Neural progenitor cell (in vitro differentiated cells): ENCODE results near the gene ZNHIT6.

Source experiments
- EZH2 ChIP-seq: fragments of 200-600 bp; sonication (generic); IDR thresholded peaks from 2 replicates; pipeline ENCODE4 v1.6.1; 2017; ENCODE audit warnings: antibody characterized with exemption, mild to moderate bottlenecking, moderate library complexity
- EZH2phosphoT487 ChIP-seq: fragments of 200-600 bp; sonication (generic); IDR thresholded peaks from 2 replicates; pipeline ENCODE4 v1.6.1; 2017; ENCODE audit warnings: antibody characterized with exemption

- no peak for TF ChIP-seq EZH2phosphoT487
- TF ChIP-seq EZH2: no peak
Observed at GRCh38 chr1:85599681-85600080, 108.6 kb downstream of the ZNHIT6 start.
